Trophoblast cell (in vitro differentiated cells and primary cell): ENCODE measurements around the gene AMOTL1.
A peak's percentile ranks its signal among the peaks of the same experiment; 100 is the strongest.

Source experiments
- DNase-seq, 2 donors: peaks; one replicate each; pipeline ENCODE4 v3.0.0-alpha.2; 2016
- H2AFZ ChIP-seq: 2 replicates; pipeline ENCODE4 v1.6.1; 2013; ENCODE audit warnings: low read length, moderate library complexity, mild to moderate bottlenecking; ENCODE audit not compliant: insufficient read depth, poor library complexity
- H2AK5ac ChIP-seq: 2 replicates; pipeline ENCODE4 v1.6.1; 2013; ENCODE audit warnings: mild to moderate bottlenecking, low read length
- H2BK120ac ChIP-seq: 2 replicates; pipeline ENCODE4 v1.6.1; 2013; ENCODE audit warnings: low read length, mild to moderate bottlenecking, moderate library complexity; ENCODE audit not compliant: insufficient read depth, poor library complexity
- H2BK12ac ChIP-seq: 2 replicates; pipeline ENCODE4 v1.6.1; 2013; ENCODE audit warnings: mild to moderate bottlenecking, low read length, moderate library complexity
- H2BK5ac ChIP-seq: 2 replicates; pipeline ENCODE4 v1.6.1; 2013; ENCODE audit warnings: low read length, low read depth, moderate library complexity, mild to moderate bottlenecking; ENCODE audit not compliant: poor library complexity
- H3K14ac ChIP-seq: 2 replicates; pipeline ENCODE4 v1.6.1; 2013; ENCODE audit warnings: mild to moderate bottlenecking, low read length
- H3K18ac ChIP-seq: 2 replicates; pipeline ENCODE4 v1.6.1; 2013; ENCODE audit warnings: mild to moderate bottlenecking, low read length
- H3K23ac ChIP-seq: 2 replicates; pipeline ENCODE4 v1.6.1; 2013; ENCODE audit warnings: low read length
- H3K27ac ChIP-seq: 2 replicates; pipeline ENCODE4 v1.5.1; 2013; ENCODE audit warnings: low read depth, mild to moderate bottlenecking, inconsistent platforms, low read length, moderate library complexity
- H3K27me3 ChIP-seq: 2 replicates; pipeline ENCODE4 v1.6.1; 2013; ENCODE audit warnings: inconsistent platforms, mild to moderate bottlenecking, low read length, moderate library complexity; ENCODE audit not compliant: insufficient read depth
- H3K36me3 ChIP-seq, 2 experiments: 1 replicate in 1 of 2; 2 replicates in 1 of 2; pipeline ENCODE4 v1.6.1; 2013; ENCODE audit warnings: low read length in 2 of 2, mild to moderate bottlenecking in 2 of 2, moderate library complexity in 1 of 2; ENCODE audit not compliant: insufficient read depth in 2 of 2, control insufficient read depth in 1 of 2
- H3K4ac ChIP-seq: 2 replicates; pipeline ENCODE4 v1.6.1; 2013; ENCODE audit warnings: low read depth, mild to moderate bottlenecking, low read length, moderate library complexity
- H3K4me1 ChIP-seq, 2 experiments: 1 replicate in 1 of 2; 2 replicates in 1 of 2; pipeline ENCODE4 v1.6.1; 2013; ENCODE audit warnings: low read length in 2 of 2, mild to moderate bottlenecking in 2 of 2, moderate library complexity in 1 of 2; ENCODE audit not compliant: insufficient read depth in 2 of 2, control insufficient read depth in 1 of 2
- H3K4me2 ChIP-seq: 2 replicates; pipeline ENCODE4 v1.6.1; 2013; ENCODE audit warnings: inconsistent platforms, mild to moderate bottlenecking, low read length, moderate library complexity
- H3K4me3 ChIP-seq: 2 replicates; pipeline ENCODE4 v1.5.1; 2013; ENCODE audit warnings: mild to moderate bottlenecking, low read depth, low read length, inconsistent platforms
- H3K79me1 ChIP-seq: one replicate; pipeline ENCODE4 v1.6.1; 2013; ENCODE audit warnings: low read length
- H3K79me2 ChIP-seq: 2 replicates; pipeline ENCODE4 v1.6.1; 2013; ENCODE audit warnings: low read length, mild to moderate bottlenecking; ENCODE audit not compliant: control insufficient read depth, insufficient read depth, poor library complexity
- H3K9ac ChIP-seq: 2 replicates; pipeline ENCODE4 v1.6.1; 2013; ENCODE audit warnings: mild to moderate bottlenecking, low read length
- H3K9me3 ChIP-seq: 2 replicates; pipeline ENCODE4 v1.6.1; 2013; ENCODE audit warnings: low read depth, mild to moderate bottlenecking, control low read depth, inconsistent platforms, low read length; ENCODE audit not compliant: insufficient read depth
- H4K12ac ChIP-seq: 2 replicates; pipeline ENCODE4 v1.6.1; 2013; ENCODE audit warnings: low read depth, mild to moderate bottlenecking, low read length, moderate library complexity
- H4K8ac ChIP-seq: 2 replicates; pipeline ENCODE4 v1.6.1; 2013; ENCODE audit warnings: low read depth, mild to moderate bottlenecking, low read length, moderate library complexity
- H4K91ac ChIP-seq: one replicate; pipeline ENCODE4 v1.6.1; 2013; ENCODE audit warnings: low read depth, mild to moderate bottlenecking, low read length, moderate library complexity
- WGBS: extraction: QIAGEN DNeasy Blood & Tissue Kit; methylation state at CpG from one replicate; pipeline ENCODE4 v1.1.7; 2013; ENCODE audit warnings: missing lambda C conversion rate; ENCODE audit not compliant: insufficient read length, insufficient coverage; ENCODE audit errors: extremely low coverage; 5-methylcytosine and 5-hydroxymethylcytosine counted together

The AMOTL1 gene

GRCh38 chr11:94895971-94896370 lies 127.8 kb downstream of the AMOTL1 start:
- no peaks in the 10 kb centered on the region for H3K27me3 ChIP-seq
- H3K79me1 ChIP-seq, result peaks cover 5% of the 10 kb centered on the region
- no peak overlapping the region for H3K14ac ChIP-seq
- H3K79me2 ChIP-seq, result no peaks in the 10 kb centered on the region
- no peak overlapping the region for H3K4me3 ChIP-seq
- WGBS, result no CpG with 5 or more reads among the region's 2 CpGs
- H2AFZ ChIP-seq, result no peak overlapping the region
- no peak overlapping the region for H3K23ac ChIP-seq
- H3K27ac ChIP-seq, result peak overlapping the region; percentile 31
- no peak overlapping the region for H4K8ac ChIP-seq
- no peak overlapping the region for H2AK5ac ChIP-seq
- H3K36me3 ChIP-seq, result peaks cover 10 to 15% of the 10 kb centered on the region in 2 experiments
- H4K91ac ChIP-seq, result no peak overlapping the region
- peak overlapping the region; percentile 15 for H2BK120ac ChIP-seq
- peaks cover 2 to 5% of the 10 kb centered on the region in 2 experiments for H3K4me1 ChIP-seq
- H3K9me3 ChIP-seq, result peaks cover 6% of the 10 kb centered on the region
- H4K12ac ChIP-seq, result no peak overlapping the region
- no peak overlapping the region for H3K4ac ChIP-seq
- H2BK5ac ChIP-seq, result peak overlapping the region; percentile 31
- no peak overlapping the region for H3K9ac ChIP-seq
- H3K4me2 ChIP-seq, result no peak overlapping the region
- peak overlapping the region; percentile 52 for H2BK12ac ChIP-seq
- peak overlapping the region; percentile 84 for H3K18ac ChIP-seq
- no peak for DNase-seq

- DNase-seq, result peak; percentile 20 to 78
- WGBS, result no CpG with 5 or more reads among the region's 1 CpG
- Histone ChIP-seq H3K27me3 (no peaks in the 10 kb centered on the region), H3K9ac (no peak overlapping the region), H3K4me1 (peaks cover 2 to 5% of the 10 kb centered on the region in 2 experiments), H3K79me2 (no peaks in the 10 kb centered on the region), H3K9me3 (peaks cover 6% of the 10 kb centered on the region), H3K4me2 (no peak overlapping the region), H3K27ac (no peak overlapping the region), H4K12ac (no peak overlapping the region), H4K91ac (no peak overlapping the region), H3K14ac (no peak overlapping the region), H2BK12ac (no peak overlapping the region), H4K8ac (peak overlapping the region; percentile 1), H3K18ac (no peak overlapping the region), H2AK5ac (no peak overlapping the region), H2AFZ (no peak overlapping the region), H3K36me3 (peaks cover 10 to 15% of the 10 kb centered on the region in 2 experiments), H2BK120ac (no peak overlapping the region), H3K23ac (no peak overlapping the region), H2BK5ac (no peak overlapping the region), H3K4me3 (no peak overlapping the region), H3K79me1 (peaks cover 5% of the 10 kb centered on the region), H3K4ac (no peak overlapping the region)
These were observed 129.2 kb downstream of the AMOTL1 start for GRCh38 chr11:94897330-94897768.

- H4K12ac ChIP-seq, result no peak overlapping the region
- no peaks in the 10 kb centered on the region for H3K79me2 ChIP-seq
- H2BK120ac ChIP-seq, result no peak overlapping the region
- no peaks in the 10 kb centered on the region for H3K9me3 ChIP-seq
- peaks cover 3% of the 10 kb centered on the region in 2 experiments for H3K36me3 ChIP-seq
- H3K4me1 ChIP-seq, result no peaks in the 10 kb centered on the region
- H2AFZ ChIP-seq, result no peak overlapping the region
- no peak overlapping the region for H3K4me2 ChIP-seq
- H3K79me1 ChIP-seq, result no peaks in the 10 kb centered on the region
- no peak for DNase-seq
- no peak overlapping the region for H3K27ac ChIP-seq
- H4K91ac ChIP-seq, result no peak overlapping the region
- no peak overlapping the region for H3K23ac ChIP-seq
- H3K9ac ChIP-seq, result no peak overlapping the region
- H2BK12ac ChIP-seq, result no peak overlapping the region
- no peak overlapping the region for H2BK5ac ChIP-seq
- no peak overlapping the region for H4K8ac ChIP-seq
- no peak overlapping the region for H2AK5ac ChIP-seq
- H3K4me3 ChIP-seq, result no peak overlapping the region
- H3K18ac ChIP-seq, result no peak overlapping the region
- no peak overlapping the region for H3K4ac ChIP-seq
- WGBS, result no CpG with 5 or more reads among the region's 2 CpGs
- no peak overlapping the region for H3K14ac ChIP-seq
- H3K27me3 ChIP-seq, result no peaks in the 10 kb centered on the region
These were observed 139.1 kb downstream of the AMOTL1 start for GRCh38 chr11:94907226-94907625.

GRCh38 chr11:94909371-94909820 lies 141.2 kb downstream of the AMOTL1 start:
- H2BK12ac ChIP-seq, result no peak overlapping the region
- no peak overlapping the region for H4K8ac ChIP-seq
- peaks cover 5% of the 10 kb centered on the region in 2 experiments for H3K36me3 ChIP-seq
- no CpG with 5 or more reads among the region's 4 CpGs for WGBS
- no peak overlapping the region for H3K4me2 ChIP-seq
- H3K79me2 ChIP-seq, result no peaks in the 10 kb centered on the region
- H2BK5ac ChIP-seq, result no peak overlapping the region
- H4K12ac ChIP-seq, result no peak overlapping the region
- no peak overlapping the region for H2AFZ ChIP-seq
- no peak for DNase-seq
- no peak overlapping the region for H3K4ac ChIP-seq
- no peaks in the 10 kb centered on the region for H3K27me3 ChIP-seq
- H3K27ac ChIP-seq, result no peak overlapping the region
- H3K23ac ChIP-seq, result no peak overlapping the region
- H3K18ac ChIP-seq, result no peak overlapping the region
- no peak overlapping the region for H3K9ac ChIP-seq
- no peaks in the 10 kb centered on the region for H3K9me3 ChIP-seq
- H3K14ac ChIP-seq, result no peak overlapping the region
- H2AK5ac ChIP-seq, result no peak overlapping the region
- no peak overlapping the region for H2BK120ac ChIP-seq
- no peak overlapping the region for H4K91ac ChIP-seq
- no peaks in the 10 kb centered on the region for H3K79me1 ChIP-seq
- no peak overlapping the region for H3K4me3 ChIP-seq
- H3K4me1 ChIP-seq, result peaks cover 6 to 10% of the 10 kb centered on the region in 2 experiments
